ENCODE data around the gene GRPEL2.

- TF ChIP-seq, protein P1, sequence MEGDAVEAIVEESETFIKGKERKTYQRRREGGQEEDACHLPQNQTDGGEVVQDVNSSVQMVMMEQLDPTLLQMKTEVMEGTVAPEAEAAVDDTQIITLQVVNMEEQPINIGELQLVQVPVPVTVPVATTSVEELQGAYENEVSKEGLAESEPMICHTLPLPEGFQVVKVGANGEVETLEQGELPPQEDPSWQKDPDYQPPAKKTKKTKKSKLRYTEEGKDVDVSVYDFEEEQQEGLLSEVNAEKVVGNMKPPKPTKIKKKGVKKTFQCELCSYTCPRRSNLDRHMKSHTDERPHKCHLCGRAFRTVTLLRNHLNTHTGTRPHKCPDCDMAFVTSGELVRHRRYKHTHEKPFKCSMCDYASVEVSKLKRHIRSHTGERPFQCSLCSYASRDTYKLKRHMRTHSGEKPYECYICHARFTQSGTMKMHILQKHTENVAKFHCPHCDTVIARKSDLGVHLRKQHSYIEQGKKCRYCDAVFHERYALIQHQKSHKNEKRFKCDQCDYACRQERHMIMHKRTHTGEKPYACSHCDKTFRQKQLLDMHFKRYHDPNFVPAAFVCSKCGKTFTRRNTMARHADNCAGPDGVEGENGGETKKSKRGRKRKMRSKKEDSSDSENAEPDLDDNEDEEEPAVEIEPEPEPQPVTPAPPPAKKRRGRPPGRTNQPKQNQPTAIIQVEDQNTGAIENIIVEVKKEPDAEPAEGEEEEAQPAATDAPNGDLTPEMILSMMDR (IDR thresholded peaks at IDR 0.05): no peak
- no peak for TF ChIP-seq POLR2A (IDR thresholded peaks at IDR 0.05)
These were observed 40.9 kb downstream of the GRPEL2 start for GRCh38 chr5:149386166-149386565.
